ENCODE results near the gene BEND5.

DNA sequence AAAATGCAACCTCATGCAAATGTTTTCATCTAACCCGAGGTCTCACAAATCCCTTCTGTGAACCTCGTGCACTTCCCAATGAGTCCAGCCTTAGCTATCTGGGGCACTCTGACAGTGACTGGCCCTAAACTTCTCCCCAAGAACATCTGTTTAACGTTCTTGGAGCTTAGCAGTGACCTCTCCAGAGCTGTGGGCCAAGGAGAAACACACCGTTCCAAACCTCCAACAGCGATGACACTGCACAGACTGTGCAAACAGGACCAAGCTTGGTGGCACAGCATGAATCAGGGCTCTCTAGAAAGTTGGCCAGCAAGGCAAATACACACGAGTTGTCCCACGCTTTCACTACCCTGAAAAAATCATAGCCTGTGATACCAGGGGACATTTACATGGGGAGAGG, 15.8 kb downstream of the BEND5 start:
- TF ChIP-seq ZNF274 (IDR thresholded peaks at IDR 0.05; ENCODE audit: low read depth, low read length), result no peak
- TF ChIP-seq YY1 (IDR thresholded peaks at IDR 0.05; ENCODE audit: insufficient read depth, insufficient read length), result no peak

Data from NT2/D1 (cell line).